Glomerular endothelial cell (primary cell): ENCODE measurements around the gene STAT5B. TPM values are rescaled to one million over a fixed set of nuclear protein-coding genes. Genes with fewer than 3 reads are reported as not detected.
"Not testable (repeated sequence)": the region's sequence is repeated elsewhere in the genome, so short reads cannot be mapped to it uniquely, and the experiment has no call there.

ENCODE experiments used
- DNase-seq: peaks from one replicate; pipeline ENCODE4 v3.0.0-alpha.2; 2011; ENCODE audit warnings: low read depth, low spot score; ENCODE audit errors: extremely low read depth
- total RNA-seq: library from RNA; depleted of rRNA; stranded (reverse); fragments of >200 nt; gene quantifications from 2 replicates; pipeline ENCODE4 v1.2.3, GENCODE V29; 2015

STAT5B gene
- total RNA-seq, 1 donor from 2014 or later: 48.5 TPM

GRCh38 chr17:42241871-42242270 lies 34.3 kb downstream of the STAT5B start:
- no peak for DNase-seq

- not testable (repeated sequence) for DNase-seq
Measured at GRCh38 chr17:42240863-42241262, 35.3 kb downstream of the STAT5B start.

- no peak for DNase-seq
Measured at GRCh38 chr17:42240201-42240600, 36.0 kb downstream of the STAT5B start.

- DNase-seq: not testable (repeated sequence)
Measured at GRCh38 chr17:42239576-42239975, 36.6 kb downstream of the STAT5B start.

GRCh38 chr17:42236760-42237159 lies 39.4 kb downstream of the STAT5B start:
- no peak for DNase-seq

GRCh38 chr17:42233994-42234393 lies 42.2 kb downstream of the STAT5B start:
- no peak for DNase-seq

GRCh38 chr17:42233156-42233555 lies 43.0 kb downstream of the STAT5B start:
- no peak for DNase-seq

GRCh38 chr17:42230225-42230624 lies 46.0 kb downstream of the STAT5B start:
- no peak for DNase-seq

- no peak for DNase-seq
Measured at GRCh38 chr17:42227849-42228700, 48.1 kb downstream of the STAT5B start.

- no peak for DNase-seq
Measured at GRCh38 chr17:42225646-42226045, 50.5 kb downstream of the STAT5B start.

GRCh38 chr17:42224651-42225050 lies 51.5 kb downstream of the STAT5B start:
- no peak for DNase-seq

- DNase-seq: no peak
Measured at GRCh38 chr17:42221886-42222745, 54.1 kb downstream of the STAT5B start.

GRCh38 chr17:42219280-42219679 lies 56.9 kb downstream of the STAT5B start:
- not testable (repeated sequence) for DNase-seq

- DNase-seq: no peak
Measured at GRCh38 chr17:42214156-42214555, 62.0 kb downstream of the STAT5B start.

- no peak for DNase-seq
Measured at GRCh38 chr17:42212382-42212781, 63.8 kb downstream of the STAT5B start.

GRCh38 chr17:42211921-42212341 lies 64.3 kb downstream of the STAT5B start:
- not testable (repeated sequence) for DNase-seq

GRCh38 chr17:42210046-42210445 lies 66.1 kb downstream of the STAT5B start:
- no peak for DNase-seq

- not testable (repeated sequence) for DNase-seq
Measured at GRCh38 chr17:42206153-42206612, 70.0 kb downstream of the STAT5B start.

GRCh38 chr17:42203354-42203753 lies 72.8 kb downstream of the STAT5B start:
- DNase-seq: no peak

GRCh38 chr17:42202696-42203095 lies 73.5 kb downstream of the STAT5B start:
- DNase-seq: no peak

GRCh38 chr17:42202159-42202558 lies 74.0 kb downstream of the STAT5B start:
- DNase-seq: no peak

GRCh38 chr17:42201458-42201772 lies 74.8 kb downstream of the STAT5B start:
- DNase-seq: no peak
